ENCODE results near the gene PSEN1.
A peak's percentile ranks its signal among the peaks of the same experiment; 100 is the strongest.

PSEN1 gene

GRCh38 chr14:73136387-73137225 lies at the start of gene PSEN1:
TSS of gene PSEN1 (plus strand) at chr14:73136507. CDS start at chr14:73148020, 11,513 bp downstream.
- H3K4me3 ChIP-seq (replicated peaks; ENCODE audit: low read depth, low read length) = peak within 1 kb of the TSS; percentile 77
- TF ChIP-seq, protein P1, sequence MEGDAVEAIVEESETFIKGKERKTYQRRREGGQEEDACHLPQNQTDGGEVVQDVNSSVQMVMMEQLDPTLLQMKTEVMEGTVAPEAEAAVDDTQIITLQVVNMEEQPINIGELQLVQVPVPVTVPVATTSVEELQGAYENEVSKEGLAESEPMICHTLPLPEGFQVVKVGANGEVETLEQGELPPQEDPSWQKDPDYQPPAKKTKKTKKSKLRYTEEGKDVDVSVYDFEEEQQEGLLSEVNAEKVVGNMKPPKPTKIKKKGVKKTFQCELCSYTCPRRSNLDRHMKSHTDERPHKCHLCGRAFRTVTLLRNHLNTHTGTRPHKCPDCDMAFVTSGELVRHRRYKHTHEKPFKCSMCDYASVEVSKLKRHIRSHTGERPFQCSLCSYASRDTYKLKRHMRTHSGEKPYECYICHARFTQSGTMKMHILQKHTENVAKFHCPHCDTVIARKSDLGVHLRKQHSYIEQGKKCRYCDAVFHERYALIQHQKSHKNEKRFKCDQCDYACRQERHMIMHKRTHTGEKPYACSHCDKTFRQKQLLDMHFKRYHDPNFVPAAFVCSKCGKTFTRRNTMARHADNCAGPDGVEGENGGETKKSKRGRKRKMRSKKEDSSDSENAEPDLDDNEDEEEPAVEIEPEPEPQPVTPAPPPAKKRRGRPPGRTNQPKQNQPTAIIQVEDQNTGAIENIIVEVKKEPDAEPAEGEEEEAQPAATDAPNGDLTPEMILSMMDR (IDR thresholded peaks at IDR 0.05; ENCODE audit: low read depth, low read length, missing control alignments) = no peak
- DNase-seq (ENCODE audit: extremely low read depth, low read depth) = peak; percentile 66

GRCh38 chr14:73091044-73091443 lies 45.3 kb upstream of the PSEN1 start:
- no peak for DNase-seq (ENCODE audit: extremely low read depth, low read depth)
- H3K4me3 ChIP-seq (replicated peaks; ENCODE audit: low read depth, low read length) = no peak overlapping the region
- TF ChIP-seq, protein P1 (IDR thresholded peaks at IDR 0.05; ENCODE audit: low read depth, low read length, missing control alignments) = no peak

DNA sequence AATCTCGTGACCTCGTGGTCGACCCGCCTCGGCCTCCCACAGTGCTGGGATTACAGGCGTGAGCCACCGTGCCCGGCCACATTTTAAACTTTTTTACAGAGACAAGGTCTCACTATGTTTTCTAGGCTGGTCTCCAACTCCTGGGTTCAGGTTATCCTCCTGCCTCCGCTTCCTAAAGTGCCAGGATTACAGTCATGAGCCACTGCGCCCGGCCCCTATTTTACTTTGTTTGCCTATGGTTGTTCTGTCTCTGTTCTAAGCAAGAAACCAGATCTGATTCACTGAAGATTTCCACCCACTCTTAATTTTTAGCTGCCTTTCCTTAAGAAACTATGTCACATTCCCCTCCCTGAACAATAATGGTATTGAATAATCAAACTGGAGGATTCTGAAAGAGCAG lies 38.9 kb upstream of the PSEN1 start:
- TF ChIP-seq, protein P1 (IDR thresholded peaks at IDR 0.05; ENCODE audit: low read depth, low read length, missing control alignments) = no peak
- no peak for DNase-seq (ENCODE audit: extremely low read depth, low read depth)
- H3K4me3 ChIP-seq (replicated peaks; ENCODE audit: low read depth, low read length) = no peak overlapping the region

- DNase-seq (ENCODE audit: extremely low read depth, low read depth) = no peak
- no peak overlapping the region for H3K4me3 ChIP-seq (replicated peaks; ENCODE audit: low read depth, low read length)
- TF ChIP-seq, protein P1 (IDR thresholded peaks at IDR 0.05; ENCODE audit: low read depth, low read length, missing control alignments) = no peak
These were observed 36.0 kb upstream of the PSEN1 start for GRCh38 chr14:73100334-73100733.

DNA sequence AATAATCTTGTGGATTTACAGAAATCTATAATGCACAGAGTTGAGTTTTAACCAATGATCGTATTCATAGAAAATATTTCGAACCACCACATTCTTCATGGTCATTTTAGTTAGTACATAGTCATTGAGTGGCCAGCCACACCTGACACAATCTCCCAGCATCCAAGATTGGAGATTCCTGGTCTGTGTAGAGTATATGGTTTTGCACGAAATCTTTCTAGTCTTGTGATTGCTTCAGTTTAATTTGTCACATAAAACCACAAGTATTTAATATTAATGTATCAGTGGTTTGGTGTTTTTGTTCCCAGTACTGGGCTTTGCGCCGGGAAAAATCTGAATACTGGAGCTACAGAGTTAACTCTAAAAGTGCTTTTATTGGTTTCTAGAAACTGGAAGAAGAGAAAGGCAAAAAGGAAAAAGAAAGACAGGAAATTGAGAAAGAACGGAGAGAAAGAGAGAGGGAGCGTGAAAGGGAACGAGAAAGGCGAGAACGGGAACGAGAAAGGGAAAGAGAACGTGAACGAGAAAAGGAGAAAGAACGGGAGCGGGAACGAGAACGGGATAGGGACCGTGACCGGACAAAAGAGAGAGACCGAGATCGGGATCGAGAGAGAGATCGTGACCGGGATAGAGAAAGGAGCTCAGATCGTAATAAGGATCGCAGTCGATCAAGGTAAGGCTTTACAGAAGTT lies 33.4 kb upstream of the PSEN1 start:
- TF ChIP-seq, protein P1 (IDR thresholded peaks at IDR 0.05; ENCODE audit: low read depth, low read length, missing control alignments) = no peak
- H3K4me3 ChIP-seq (replicated peaks; ENCODE audit: low read depth, low read length) = no peak overlapping the region

DNA sequence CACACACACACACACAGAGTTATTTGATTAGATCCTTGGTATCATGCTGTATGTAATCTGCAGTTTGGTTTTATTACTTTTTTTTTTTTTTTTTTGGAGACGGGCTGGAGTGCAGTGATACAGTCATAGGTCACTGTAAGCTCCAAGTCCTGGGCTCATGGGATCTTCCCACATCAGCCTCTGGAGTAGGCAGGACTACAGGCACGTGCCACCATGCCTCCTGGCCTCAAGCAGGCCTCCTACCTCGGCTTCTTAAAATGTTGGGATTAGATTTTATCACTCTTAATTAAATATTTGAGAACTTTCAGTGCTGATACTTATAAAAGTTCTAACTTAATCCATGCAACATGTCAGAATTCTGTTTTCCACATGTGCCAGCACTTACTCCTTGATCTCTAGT lies 31.3 kb upstream of the PSEN1 start:
- TF ChIP-seq, protein P1 (IDR thresholded peaks at IDR 0.05; ENCODE audit: low read depth, low read length, missing control alignments) = no peak
- DNase-seq (ENCODE audit: extremely low read depth, low read depth) = no peak
- no peak overlapping the region for H3K4me3 ChIP-seq (replicated peaks; ENCODE audit: low read depth, low read length)

More for the DNA sequence above, 33.4 kb upstream of the PSEN1 start:
- no peak for DNase-seq (ENCODE audit: extremely low read depth, low read depth)

Measured in HFF-Myc (cell line).